ENCODE results near the gene SERGEF. TPM values are rescaled to one million over a fixed set of nuclear protein-coding genes. Genes with fewer than 3 reads are reported as not detected.

The SERGEF gene
- total and polyA plus RNA-seq, 10 of the 15 experiments (the other 5 are each of a cell fraction or from before 2014, with no cell fraction given) = 14.6 to 27.8 (median 22.4) TPM

GRCh38 chr11:18012122-18012905 is 533 bp downstream of the SERGEF start:
- Histone ChIP-seq H3K36me3 (ENCODE audit: control insufficient read depth in 2 of 2, insufficient read depth in 2 of 2, low read length in 1 of 2) (no peaks in the 10 kb centered on the region), H3K79me2 (ENCODE audit: control insufficient read depth, insufficient read depth, low read length) (peaks cover 9% of the 10 kb centered on the region), H3K9ac (ENCODE audit: control insufficient read depth, insufficient read depth, low read length) (peak overlapping the region; percentile 63), H3K4me1 (ENCODE audit: control insufficient read depth, insufficient read depth, low read length) (peaks cover 23% of the 10 kb centered on the region), H3K4me2 (ENCODE audit: control insufficient read depth, insufficient read depth) (peak overlapping the region; percentile 93), H3K4me3 (peak overlapping the region; percentile 88), H3K27me3 (replicated peaks in 1 of 2; ENCODE audit: control insufficient read depth in 2 of 2, insufficient read depth in 2 of 2, low read length in 1 of 2) (no peaks in the 10 kb centered on the region), H3K9me3 (replicated peaks; ENCODE audit: control insufficient read depth, insufficient read depth, low read length) (no peaks in the 10 kb centered on the region), H4K20me1 (ENCODE audit: control insufficient read depth, insufficient read depth) (no peaks in the 10 kb centered on the region), H2AFZ (ENCODE audit: control insufficient read depth, low read depth, low read length) (peak overlapping the region; percentile 95), H3K27ac (ENCODE audit: control insufficient read depth, insufficient read depth) (peak overlapping the region; percentile 38)
- no TSS peak for BruUV-seq (replicated peaks)
- SMC1A ChIA-PET (ENCODE audit: uncharacterized antibody, unreplicated experiment) = interaction anchor here (0.9 to 1.8 kb wide), 2 partner anchors 11 to 92 kb away, joined by 3 to 14 read pairs; no protein-coding TSS in a partner anchor
- intact Hi-C loops (cut with micrococcal nuclease; ENCODE audit: unreplicated experiment) (loop anchor here (2.0 kb wide), 1 partner anchor 94 kb away; the partner anchor contains the start of gene SAAL1), in situ Hi-C loops (cut with MboI) (no loop called here)
- WGBS (ENCODE audit: insufficient coverage, insufficient replicate concordance, low lambda C conversion rate, missing lambda C conversion rate) = 13% methylated on average over 31 of the region's 46 CpGs
- RAD21 ChIA-PET (ENCODE audit: unreplicated experiment) = no interaction called here
- DNase-seq (ENCODE audit: low read depth, low spot score) = no peak
- FAIRE-seq = no peak
- POLR2A ChIA-PET = interaction anchor here (0.7 kb wide), 1 partner anchor 94 kb away, joined by 3 read pairs; the partner anchor contains the start of gene SAAL1
- CTCF ChIA-PET = interaction anchor here (1.0 to 1.8 kb wide), 2 partner anchors 12 to 22 kb away, joined by 3 to 7 read pairs; no protein-coding TSS in a partner anchor
- peak; percentile 36 for ATAC-seq
- no peak; the same call in 1 of the 2 replicates for TF ChIP-seq POLR2A (IDR thresholded peaks at IDR 0.05; ENCODE audit: low read depth, low read length)
- no peak for TF ChIP-seq ZZZ3 (IDR thresholded peaks at IDR 0.05; ENCODE audit: control insufficient read depth, insufficient read length, low read depth)
- TF ChIP-seq CREB1 (IDR thresholded peaks at IDR 0.05; ENCODE audit: low read depth) = 0 out of 2 replicates have a peak, but pooled peaks have one; percentile 16
- no peak for TF ChIP-seq BACH1 (IDR thresholded peaks at IDR 0.05; ENCODE audit: borderline replicate concordance)
- TF ChIP-seq CUX1 (IDR thresholded peaks at IDR 0.05; ENCODE audit: insufficient replicate concordance, low read depth, low read length) = no peak
- TF ChIP-seq NFYA (IDR thresholded peaks at IDR 0.05; ENCODE audit: borderline replicate concordance, low read depth, low read length) = no peak
- TF ChIP-seq, protein P1, sequence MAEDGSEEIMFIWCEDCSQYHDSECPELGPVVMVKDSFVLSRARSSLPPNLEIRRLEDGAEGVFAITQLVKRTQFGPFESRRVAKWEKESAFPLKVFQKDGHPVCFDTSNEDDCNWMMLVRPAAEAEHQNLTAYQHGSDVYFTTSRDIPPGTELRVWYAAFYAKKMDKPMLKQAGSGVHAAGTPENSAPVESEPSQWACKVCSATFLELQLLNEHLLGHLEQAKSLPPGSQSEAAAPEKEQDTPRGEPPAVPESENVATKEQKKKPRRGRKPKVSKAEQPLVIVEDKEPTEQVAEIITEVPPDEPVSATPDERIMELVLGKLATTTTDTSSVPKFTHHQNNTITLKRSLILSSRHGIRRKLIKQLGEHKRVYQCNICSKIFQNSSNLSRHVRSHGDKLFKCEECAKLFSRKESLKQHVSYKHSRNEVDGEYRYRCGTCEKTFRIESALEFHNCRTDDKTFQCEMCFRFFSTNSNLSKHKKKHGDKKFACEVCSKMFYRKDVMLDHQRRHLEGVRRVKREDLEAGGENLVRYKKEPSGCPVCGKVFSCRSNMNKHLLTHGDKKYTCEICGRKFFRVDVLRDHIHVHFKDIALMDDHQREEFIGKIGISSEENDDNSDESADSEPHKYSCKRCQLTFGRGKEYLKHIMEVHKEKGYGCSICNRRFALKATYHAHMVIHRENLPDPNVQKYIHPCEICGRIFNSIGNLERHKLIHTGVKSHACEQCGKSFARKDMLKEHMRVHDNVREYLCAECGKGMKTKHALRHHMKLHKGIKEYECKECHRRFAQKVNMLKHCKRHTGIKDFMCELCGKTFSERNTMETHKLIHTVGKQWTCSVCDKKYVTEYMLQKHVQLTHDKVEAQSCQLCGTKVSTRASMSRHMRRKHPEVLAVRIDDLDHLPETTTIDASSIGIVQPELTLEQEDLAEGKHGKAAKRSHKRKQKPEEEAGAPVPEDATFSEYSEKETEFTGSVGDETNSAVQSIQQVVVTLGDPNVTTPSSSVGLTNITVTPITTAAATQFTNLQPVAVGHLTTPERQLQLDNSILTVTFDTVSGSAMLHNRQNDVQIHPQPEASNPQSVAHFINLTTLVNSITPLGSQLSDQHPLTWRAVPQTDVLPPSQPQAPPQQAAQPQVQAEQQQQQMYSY (CRISPR knock-in tag; IDR thresholded peaks at IDR 0.05) = no peak
- peak; percentile 76; the same call in 1 of the 2 replicates for TF ChIP-seq HDGF (IDR thresholded peaks at IDR 0.05)
- TF ChIP-seq NR2F1 (conservative IDR thresholded peaks at IDR 0.05) = no peak
- TF ChIP-seq, protein P2, sequence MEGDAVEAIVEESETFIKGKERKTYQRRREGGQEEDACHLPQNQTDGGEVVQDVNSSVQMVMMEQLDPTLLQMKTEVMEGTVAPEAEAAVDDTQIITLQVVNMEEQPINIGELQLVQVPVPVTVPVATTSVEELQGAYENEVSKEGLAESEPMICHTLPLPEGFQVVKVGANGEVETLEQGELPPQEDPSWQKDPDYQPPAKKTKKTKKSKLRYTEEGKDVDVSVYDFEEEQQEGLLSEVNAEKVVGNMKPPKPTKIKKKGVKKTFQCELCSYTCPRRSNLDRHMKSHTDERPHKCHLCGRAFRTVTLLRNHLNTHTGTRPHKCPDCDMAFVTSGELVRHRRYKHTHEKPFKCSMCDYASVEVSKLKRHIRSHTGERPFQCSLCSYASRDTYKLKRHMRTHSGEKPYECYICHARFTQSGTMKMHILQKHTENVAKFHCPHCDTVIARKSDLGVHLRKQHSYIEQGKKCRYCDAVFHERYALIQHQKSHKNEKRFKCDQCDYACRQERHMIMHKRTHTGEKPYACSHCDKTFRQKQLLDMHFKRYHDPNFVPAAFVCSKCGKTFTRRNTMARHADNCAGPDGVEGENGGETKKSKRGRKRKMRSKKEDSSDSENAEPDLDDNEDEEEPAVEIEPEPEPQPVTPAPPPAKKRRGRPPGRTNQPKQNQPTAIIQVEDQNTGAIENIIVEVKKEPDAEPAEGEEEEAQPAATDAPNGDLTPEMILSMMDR (IDR thresholded peaks at IDR 0.05 in 2 of 3, conservative IDR thresholded peaks at IDR 0.05 in 1 of 3; ENCODE audit: control insufficient read depth in 2 of 3, extremely low read depth in 1 of 3, insufficient read depth in 1 of 3, low read depth in 3 of 3, low read length in 3 of 3) = no peak
- TF ChIP-seq MEF2A (IDR thresholded peaks at IDR 0.05; ENCODE audit: insufficient read depth, low read depth, low read length) = no peak
